HCT116 (cell line): ENCODE data around the gene DPY30.

ENCODE experiments used
- EZH2 ChIP-seq: fragments of 200-600 bp; sonication (generic); IDR thresholded peaks from 2 replicates; pipeline ENCODE4 v1.6.1; 2017; ENCODE audit warnings: antibody characterized with exemption, mixed run types
- EZH2phosphoT487 ChIP-seq: fragments of 200-600 bp; IDR thresholded peaks from 2 replicates; pipeline ENCODE4 v1.6.1; 2018; ENCODE audit warnings: antibody characterized with exemption, borderline replicate concordance
- JUND ChIP-seq: IDR thresholded peaks from 2 replicates; pipeline ENCODE4 v1.6.1; 2012
- POLR2A ChIP-seq: IDR thresholded peaks from 2 replicates; pipeline ENCODE4 v1.7.0; 2011; ENCODE audit warnings: borderline replicate concordance; ENCODE audit not compliant: insufficient read depth, insufficient read length; ENCODE audit errors: extremely low read depth
- POLR2AphosphoS5 ChIP-seq: IDR thresholded peaks from 2 replicates; pipeline ENCODE4 v1.6.1; 2011; ENCODE audit warnings: mild to moderate bottlenecking, low read depth, low read length, moderate library complexity
- RAD21 ChIP-seq: IDR thresholded peaks from 2 replicates; pipeline ENCODE4 v1.6.1; 2012; ENCODE audit warnings: low read depth, mild to moderate bottlenecking
- SIN3A ChIP-seq: IDR thresholded peaks from 2 replicates; pipeline ENCODE4 v1.6.1; 2012; ENCODE audit warnings: low read depth
- YY1 ChIP-seq: IDR thresholded peaks from 2 replicates; pipeline ENCODE4 v1.6.1; 2011; ENCODE audit warnings: low read length, low read depth, moderate library complexity, mild to moderate bottlenecking; ENCODE audit not compliant: insufficient replicate concordance; ENCODE audit errors: extremely low read depth
- TF ChIP-seq, protein P1 (sequence below), 3 experiments: fragments of 200-600 bp in 1 of 3; sonication (generic) in 1 of 3; IDR thresholded peaks in 2 of 3; conservative IDR thresholded peaks in 1 of 3; 2 replicates each; pipeline ENCODE4 v1.5.1; 2012 to 2017; ENCODE audit warnings: low read depth in 2 of 3, low read length in 2 of 3, antibody characterized with exemption in 1 of 3, borderline replicate concordance in 1 of 3, control low read depth in 1 of 3, mild to moderate bottlenecking in 1 of 3, mixed read lengths in 1 of 3, mixed run types in 1 of 3, moderate library complexity in 1 of 3; ENCODE audit not compliant: insufficient read depth in 1 of 3
- TF ChIP-seq, protein P2 (sequence below): IDR thresholded peaks from 2 replicates; pipeline ENCODE4 v1.6.1; 2012
- TF ChIP-seq, protein P3 (sequence below): IDR thresholded peaks from 2 replicates; pipeline ENCODE4 v1.6.1; 2012; ENCODE audit warnings: low read depth

DNA sequence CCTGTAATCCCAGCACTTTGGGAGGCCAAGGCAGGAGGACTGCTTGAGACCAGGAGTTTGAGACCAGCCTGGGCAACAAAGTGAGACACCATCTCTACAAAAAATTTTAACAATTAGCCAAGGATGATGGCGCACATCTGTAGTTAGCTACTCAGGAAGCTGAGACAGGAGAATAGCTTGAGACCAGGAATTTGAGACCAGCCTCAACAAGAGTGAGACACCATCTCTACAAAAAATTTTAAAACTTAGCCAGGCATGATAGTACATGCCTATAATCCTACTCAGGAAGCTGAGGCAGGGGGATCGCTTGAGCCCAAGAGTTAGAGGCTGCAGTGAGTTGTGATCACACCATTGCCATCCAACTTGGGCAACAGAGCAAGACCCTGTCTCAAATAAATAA lies 35.8 kb downstream of the DPY30 start:
- TF ChIP-seq, protein P1, sequence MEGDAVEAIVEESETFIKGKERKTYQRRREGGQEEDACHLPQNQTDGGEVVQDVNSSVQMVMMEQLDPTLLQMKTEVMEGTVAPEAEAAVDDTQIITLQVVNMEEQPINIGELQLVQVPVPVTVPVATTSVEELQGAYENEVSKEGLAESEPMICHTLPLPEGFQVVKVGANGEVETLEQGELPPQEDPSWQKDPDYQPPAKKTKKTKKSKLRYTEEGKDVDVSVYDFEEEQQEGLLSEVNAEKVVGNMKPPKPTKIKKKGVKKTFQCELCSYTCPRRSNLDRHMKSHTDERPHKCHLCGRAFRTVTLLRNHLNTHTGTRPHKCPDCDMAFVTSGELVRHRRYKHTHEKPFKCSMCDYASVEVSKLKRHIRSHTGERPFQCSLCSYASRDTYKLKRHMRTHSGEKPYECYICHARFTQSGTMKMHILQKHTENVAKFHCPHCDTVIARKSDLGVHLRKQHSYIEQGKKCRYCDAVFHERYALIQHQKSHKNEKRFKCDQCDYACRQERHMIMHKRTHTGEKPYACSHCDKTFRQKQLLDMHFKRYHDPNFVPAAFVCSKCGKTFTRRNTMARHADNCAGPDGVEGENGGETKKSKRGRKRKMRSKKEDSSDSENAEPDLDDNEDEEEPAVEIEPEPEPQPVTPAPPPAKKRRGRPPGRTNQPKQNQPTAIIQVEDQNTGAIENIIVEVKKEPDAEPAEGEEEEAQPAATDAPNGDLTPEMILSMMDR (IDR thresholded peaks at IDR 0.05 in 2 of 3, conservative IDR thresholded peaks at IDR 0.05 in 1 of 3; ENCODE audit: borderline replicate concordance in 1 of 3, insufficient read depth in 1 of 3, low read depth in 2 of 3, low read length in 2 of 3): no peak
- TF ChIP-seq POLR2A (no peak), YY1 (no peak), RAD21 (no peak), POLR2AphosphoS5 (no peak), EZH2 (no peak), JUND (no peak), SIN3A (no peak), EZH2phosphoT487 (no peak)
- TF ChIP-seq, protein P2, sequence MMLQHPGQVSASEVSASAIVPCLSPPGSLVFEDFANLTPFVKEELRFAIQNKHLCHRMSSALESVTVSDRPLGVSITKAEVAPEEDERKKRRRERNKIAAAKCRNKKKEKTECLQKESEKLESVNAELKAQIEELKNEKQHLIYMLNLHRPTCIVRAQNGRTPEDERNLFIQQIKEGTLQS: no peak
- TF ChIP-seq, protein P3, sequence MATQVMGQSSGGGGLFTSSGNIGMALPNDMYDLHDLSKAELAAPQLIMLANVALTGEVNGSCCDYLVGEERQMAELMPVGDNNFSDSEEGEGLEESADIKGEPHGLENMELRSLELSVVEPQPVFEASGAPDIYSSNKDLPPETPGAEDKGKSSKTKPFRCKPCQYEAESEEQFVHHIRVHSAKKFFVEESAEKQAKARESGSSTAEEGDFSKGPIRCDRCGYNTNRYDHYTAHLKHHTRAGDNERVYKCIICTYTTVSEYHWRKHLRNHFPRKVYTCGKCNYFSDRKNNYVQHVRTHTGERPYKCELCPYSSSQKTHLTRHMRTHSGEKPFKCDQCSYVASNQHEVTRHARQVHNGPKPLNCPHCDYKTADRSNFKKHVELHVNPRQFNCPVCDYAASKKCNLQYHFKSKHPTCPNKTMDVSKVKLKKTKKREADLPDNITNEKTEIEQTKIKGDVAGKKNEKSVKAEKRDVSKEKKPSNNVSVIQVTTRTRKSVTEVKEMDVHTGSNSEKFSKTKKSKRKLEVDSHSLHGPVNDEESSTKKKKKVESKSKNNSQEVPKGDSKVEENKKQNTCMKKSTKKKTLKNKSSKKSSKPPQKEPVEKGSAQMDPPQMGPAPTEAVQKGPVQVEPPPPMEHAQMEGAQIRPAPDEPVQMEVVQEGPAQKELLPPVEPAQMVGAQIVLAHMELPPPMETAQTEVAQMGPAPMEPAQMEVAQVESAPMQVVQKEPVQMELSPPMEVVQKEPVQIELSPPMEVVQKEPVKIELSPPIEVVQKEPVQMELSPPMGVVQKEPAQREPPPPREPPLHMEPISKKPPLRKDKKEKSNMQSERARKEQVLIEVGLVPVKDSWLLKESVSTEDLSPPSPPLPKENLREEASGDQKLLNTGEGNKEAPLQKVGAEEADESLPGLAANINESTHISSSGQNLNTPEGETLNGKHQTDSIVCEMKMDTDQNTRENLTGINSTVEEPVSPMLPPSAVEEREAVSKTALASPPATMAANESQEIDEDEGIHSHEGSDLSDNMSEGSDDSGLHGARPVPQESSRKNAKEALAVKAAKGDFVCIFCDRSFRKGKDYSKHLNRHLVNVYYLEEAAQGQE: no peak
